Measurements from ENCODE around the gene CRPPA. TPM values are rescaled to one million over a fixed set of nuclear protein-coding genes. Genes with fewer than 3 reads are reported as not detected.
"Not testable (repeated sequence)": the region's sequence is repeated elsewhere in the genome, so short reads cannot be mapped to it uniquely, and the experiment has no call there.

Gene CRPPA
- total RNA-seq, 1 donor from 2014 or later: 2.6 TPM

DNA sequence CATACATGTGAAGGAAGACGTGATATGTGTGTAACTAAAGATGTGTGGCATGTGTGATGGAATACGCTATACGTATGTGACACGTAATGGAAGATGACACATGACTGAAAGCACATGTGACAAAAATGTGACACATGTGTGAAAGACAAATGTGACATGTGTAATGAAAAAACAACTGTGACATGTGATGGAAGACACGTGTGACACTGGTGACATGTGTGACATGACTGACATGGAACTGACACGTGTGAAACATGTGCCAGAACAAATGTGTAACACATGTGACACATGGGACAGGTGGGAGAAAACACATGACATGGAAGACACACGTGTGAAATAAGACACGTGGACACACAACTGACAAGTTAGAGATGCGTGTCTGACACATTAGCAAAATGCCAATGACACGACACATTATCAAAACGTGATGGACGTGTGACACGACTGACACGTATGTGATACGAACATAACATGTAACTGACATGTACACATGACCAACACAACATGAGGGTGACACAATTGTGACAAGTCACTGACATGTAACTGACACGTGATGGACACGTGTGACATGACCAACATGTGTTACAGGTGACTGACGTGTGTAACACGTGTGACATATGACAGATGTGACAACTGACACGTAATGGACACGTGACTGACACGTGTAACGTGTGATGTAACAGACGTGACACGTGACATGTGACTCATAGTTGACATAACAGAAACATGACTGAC lies 24.4 kb downstream of the CRPPA start:
- Histone ChIP-seq H3K9me3 (ENCODE audit: low read depth) (peaks cover 21% of the 10 kb centered on the region), H3K9ac (no peak overlapping the region), H3K4me3 (no peak overlapping the region), H3K4me1 (no peaks in the 10 kb centered on the region), H3F3A (ENCODE audit: low read depth) (peaks cover 43% of the 10 kb centered on the region), H3K4me2 (no peak overlapping the region), H3K27ac (no peak overlapping the region), H2AFZ (replicated peaks) (no peak overlapping the region), H4K20me1 (ENCODE audit: low read depth) (no peaks in the 10 kb centered on the region), H3K27me3 (no peaks in the 10 kb centered on the region), H3K79me2 (ENCODE audit: low read depth) (no peaks in the 10 kb centered on the region), H3K36me3 (no peaks in the 10 kb centered on the region)
- H3K27me3 Mint-ChIP-seq (ENCODE audit: insufficient read depth, low read depth): peaks cover 4% of the 10 kb centered on the region
- TF ChIP-seq EZH2phosphoT487 (IDR thresholded peaks at IDR 0.05): no peak
- peaks cover 37% of the 10 kb centered on the region for H3K9me3 Mint-ChIP-seq
- peak; percentile 3 for DNase-seq (ENCODE audit: low spot score)
- peaks cover 18% of the 10 kb centered on the region for H3K36me3 Mint-ChIP-seq
- H3K27ac Mint-ChIP-seq: no peak overlapping the region
- no peaks in the 10 kb centered on the region for H3K4me1 Mint-ChIP-seq
- no peak overlapping the region for H3K4me3 Mint-ChIP-seq

DNA sequence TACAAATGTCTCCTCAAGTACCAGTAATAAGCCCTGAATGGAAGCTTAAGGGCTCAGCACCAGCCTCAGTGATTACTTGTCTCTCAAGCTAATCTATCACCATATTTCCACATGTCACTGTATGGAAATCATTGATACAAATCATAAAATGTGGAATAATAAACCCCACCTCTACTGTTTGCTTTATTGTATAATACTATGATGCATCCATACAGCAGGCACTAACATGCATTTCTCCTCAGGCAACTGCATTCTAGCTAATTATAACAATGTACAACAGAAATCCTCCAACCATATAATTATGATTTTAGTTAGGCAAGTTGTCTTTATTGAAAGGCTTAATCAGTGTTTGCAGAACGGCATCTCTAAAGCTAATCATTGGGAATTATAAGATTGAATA lies 26.2 kb downstream of the CRPPA start:
- no peak overlapping the region for H3K4me3 ChIP-seq
- H3K36me3 Mint-ChIP-seq: peaks cover 12% of the 10 kb centered on the region
- H3F3A ChIP-seq (ENCODE audit: low read depth): peaks cover 39% of the 10 kb centered on the region
- no peak overlapping the region for H3K27ac Mint-ChIP-seq
- no peaks in the 10 kb centered on the region for H3K36me3 ChIP-seq
- peaks cover 32% of the 10 kb centered on the region for H3K9me3 Mint-ChIP-seq
- no peaks in the 10 kb centered on the region for H3K4me1 ChIP-seq
- no peaks in the 10 kb centered on the region for H3K4me1 Mint-ChIP-seq
- no peak overlapping the region for H3K9ac ChIP-seq
- no peak overlapping the region for H3K4me2 ChIP-seq
- H3K27me3 ChIP-seq: no peaks in the 10 kb centered on the region
- H3K79me2 ChIP-seq (ENCODE audit: low read depth): no peaks in the 10 kb centered on the region
- no peak overlapping the region for H3K4me3 Mint-ChIP-seq
- H3K9me3 ChIP-seq (ENCODE audit: low read depth): peaks cover 21% of the 10 kb centered on the region
- no peak for DNase-seq (ENCODE audit: low spot score)
- no peak overlapping the region for H2AFZ ChIP-seq (replicated peaks)
- TF ChIP-seq, protein P1, sequence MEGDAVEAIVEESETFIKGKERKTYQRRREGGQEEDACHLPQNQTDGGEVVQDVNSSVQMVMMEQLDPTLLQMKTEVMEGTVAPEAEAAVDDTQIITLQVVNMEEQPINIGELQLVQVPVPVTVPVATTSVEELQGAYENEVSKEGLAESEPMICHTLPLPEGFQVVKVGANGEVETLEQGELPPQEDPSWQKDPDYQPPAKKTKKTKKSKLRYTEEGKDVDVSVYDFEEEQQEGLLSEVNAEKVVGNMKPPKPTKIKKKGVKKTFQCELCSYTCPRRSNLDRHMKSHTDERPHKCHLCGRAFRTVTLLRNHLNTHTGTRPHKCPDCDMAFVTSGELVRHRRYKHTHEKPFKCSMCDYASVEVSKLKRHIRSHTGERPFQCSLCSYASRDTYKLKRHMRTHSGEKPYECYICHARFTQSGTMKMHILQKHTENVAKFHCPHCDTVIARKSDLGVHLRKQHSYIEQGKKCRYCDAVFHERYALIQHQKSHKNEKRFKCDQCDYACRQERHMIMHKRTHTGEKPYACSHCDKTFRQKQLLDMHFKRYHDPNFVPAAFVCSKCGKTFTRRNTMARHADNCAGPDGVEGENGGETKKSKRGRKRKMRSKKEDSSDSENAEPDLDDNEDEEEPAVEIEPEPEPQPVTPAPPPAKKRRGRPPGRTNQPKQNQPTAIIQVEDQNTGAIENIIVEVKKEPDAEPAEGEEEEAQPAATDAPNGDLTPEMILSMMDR (IDR thresholded peaks at IDR 0.05): no peak
- TF ChIP-seq EZH2phosphoT487 (IDR thresholded peaks at IDR 0.05): no peak
- TF ChIP-seq EZH2 (IDR thresholded peaks at IDR 0.05): no peak
- H3K27me3 Mint-ChIP-seq (ENCODE audit: insufficient read depth, low read depth): peaks cover 2% of the 10 kb centered on the region
- no peak overlapping the region for H3K27ac ChIP-seq
- no peaks in the 10 kb centered on the region for H4K20me1 ChIP-seq (ENCODE audit: low read depth)

DNA sequence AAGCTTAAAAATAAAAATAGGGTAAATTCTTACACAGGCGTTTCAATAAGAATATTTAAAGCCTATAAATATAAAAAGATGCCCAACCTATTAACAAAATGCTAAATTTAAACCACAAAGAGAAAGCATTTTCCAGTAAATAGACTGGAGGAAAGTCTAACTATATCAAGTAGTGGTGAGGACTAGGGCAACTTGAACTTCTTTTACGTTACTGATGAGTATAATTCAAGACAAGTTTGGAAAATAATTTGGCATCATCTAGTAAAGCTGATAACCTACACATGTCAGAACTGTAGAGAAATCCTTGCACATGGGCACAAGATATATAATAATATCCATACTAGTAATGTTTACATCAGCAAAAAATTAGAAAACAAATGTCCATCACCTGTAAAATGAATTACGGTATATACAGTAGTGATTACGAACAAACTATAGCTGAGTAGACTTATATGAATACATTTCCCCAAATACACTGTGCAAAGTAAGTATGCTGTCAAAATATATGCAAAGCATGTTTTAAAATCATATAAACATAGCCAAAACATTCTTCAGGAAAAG lies 27.4 kb downstream of the CRPPA start:
- Histone ChIP-seq H3K79me2 (ENCODE audit: low read depth) (no peaks in the 10 kb centered on the region), H3K27me3 (no peaks in the 10 kb centered on the region), H3K4me3 (no peak overlapping the region), H3K4me2 (no peak overlapping the region), H3K27ac (no peak overlapping the region), H3F3A (ENCODE audit: low read depth) (peaks cover 27% of the 10 kb centered on the region), H3K9ac (no peak overlapping the region), H3K9me3 (ENCODE audit: low read depth) (peaks cover 21% of the 10 kb centered on the region), H3K36me3 (no peaks in the 10 kb centered on the region), H3K4me1 (no peaks in the 10 kb centered on the region), H2AFZ (replicated peaks) (no peak overlapping the region), H4K20me1 (ENCODE audit: low read depth) (no peaks in the 10 kb centered on the region)
- Mint-ChIP-seq H3K9me3 (peaks cover 23% of the 10 kb centered on the region), H3K4me1 (no peaks in the 10 kb centered on the region), H3K27ac (no peak overlapping the region), H3K36me3 (peaks cover 9% of the 10 kb centered on the region), H3K4me3 (no peak overlapping the region), H3K27me3 (ENCODE audit: insufficient read depth, low read depth) (peaks cover 2% of the 10 kb centered on the region)
- DNase-seq (ENCODE audit: low spot score): no peak
- TF ChIP-seq, protein P1 (IDR thresholded peaks at IDR 0.05): no peak
- TF ChIP-seq EZH2 (IDR thresholded peaks at IDR 0.05) (no peak), EZH2phosphoT487 (IDR thresholded peaks at IDR 0.05) (no peak)

DNA sequence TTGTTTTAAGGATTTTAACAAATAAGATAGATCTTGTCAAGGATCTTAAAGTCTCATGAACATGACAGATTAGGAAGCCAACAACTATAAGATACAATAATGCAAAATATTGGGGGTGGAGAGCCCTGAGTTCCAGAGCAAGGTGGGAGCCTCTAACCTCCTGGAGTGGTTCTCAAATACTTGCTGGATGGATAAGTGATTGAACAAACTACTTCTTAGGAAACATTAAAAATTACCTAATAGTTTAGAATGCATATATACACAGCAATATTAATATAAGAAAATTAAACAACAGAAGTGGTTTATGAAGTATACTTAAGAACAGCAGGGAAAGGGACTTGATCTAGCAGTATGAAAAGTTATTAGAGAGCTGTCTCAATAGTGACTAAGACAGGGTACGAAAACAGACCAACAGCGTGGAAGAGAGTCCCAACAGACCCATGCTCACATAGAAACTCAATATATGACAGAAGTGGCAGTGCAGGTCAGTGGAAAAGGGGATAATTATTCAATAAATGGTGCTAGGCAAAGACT lies 28.3 kb downstream of the CRPPA start:
- H3K4me2 ChIP-seq: no peak overlapping the region
- no peaks in the 10 kb centered on the region for H3K4me1 Mint-ChIP-seq
- no peak for DNase-seq (ENCODE audit: low spot score)
- H3K36me3 ChIP-seq: no peaks in the 10 kb centered on the region
- no peak overlapping the region for H3K27ac Mint-ChIP-seq
- H3K27me3 Mint-ChIP-seq (ENCODE audit: insufficient read depth, low read depth): peaks cover 2% of the 10 kb centered on the region
- peaks cover 8% of the 10 kb centered on the region for H3K36me3 Mint-ChIP-seq
- no peak overlapping the region for H3K9ac ChIP-seq
- no peaks in the 10 kb centered on the region for H3K27me3 ChIP-seq
- H4K20me1 ChIP-seq (ENCODE audit: low read depth): no peaks in the 10 kb centered on the region
- H3K9me3 ChIP-seq (ENCODE audit: low read depth): peaks cover 14% of the 10 kb centered on the region
- H3K9me3 Mint-ChIP-seq: peaks cover 19% of the 10 kb centered on the region
- no peak overlapping the region for H3K4me3 ChIP-seq
- no peak overlapping the region for H2AFZ ChIP-seq (replicated peaks)
- H3K4me1 ChIP-seq: no peaks in the 10 kb centered on the region
- H3K4me3 Mint-ChIP-seq: no peak overlapping the region
- no peaks in the 10 kb centered on the region for H3K79me2 ChIP-seq (ENCODE audit: low read depth)
- H3F3A ChIP-seq (ENCODE audit: low read depth): peaks cover 19% of the 10 kb centered on the region
- TF ChIP-seq EZH2 (IDR thresholded peaks at IDR 0.05) (no peak), EZH2phosphoT487 (IDR thresholded peaks at IDR 0.05) (no peak)
- TF ChIP-seq, protein P1 (IDR thresholded peaks at IDR 0.05): no peak
- H3K27ac ChIP-seq: no peak overlapping the region

GRCh38 chr7:16383786-16384185 lies 37.6 kb downstream of the CRPPA start:
- H3K9me3 ChIP-seq (ENCODE audit: low read depth); H3K27ac ChIP-seq; H3K9ac ChIP-seq; H3K27me3 Mint-ChIP-seq (ENCODE audit: insufficient read depth, low read depth); H3K79me2 ChIP-seq (ENCODE audit: low read depth); DNase-seq (ENCODE audit: low spot score); H3K4me3 ChIP-seq; H3K4me1 ChIP-seq; H3K36me3 ChIP-seq; H3K36me3 Mint-ChIP-seq; H3K27ac Mint-ChIP-seq; H4K20me1 ChIP-seq (ENCODE audit: low read depth); H3K4me2 ChIP-seq; H3F3A ChIP-seq (ENCODE audit: low read depth); H2AFZ ChIP-seq (replicated peaks); H3K27me3 ChIP-seq; H3K4me1 Mint-ChIP-seq; H3K4me3 Mint-ChIP-seq: not testable (repeated sequence)
- H3K9me3 Mint-ChIP-seq: peaks cover 20% of the 10 kb centered on the region
